Measurements from ENCODE around the gene GTPBP4.

GTPBP4 gene

DNA sequence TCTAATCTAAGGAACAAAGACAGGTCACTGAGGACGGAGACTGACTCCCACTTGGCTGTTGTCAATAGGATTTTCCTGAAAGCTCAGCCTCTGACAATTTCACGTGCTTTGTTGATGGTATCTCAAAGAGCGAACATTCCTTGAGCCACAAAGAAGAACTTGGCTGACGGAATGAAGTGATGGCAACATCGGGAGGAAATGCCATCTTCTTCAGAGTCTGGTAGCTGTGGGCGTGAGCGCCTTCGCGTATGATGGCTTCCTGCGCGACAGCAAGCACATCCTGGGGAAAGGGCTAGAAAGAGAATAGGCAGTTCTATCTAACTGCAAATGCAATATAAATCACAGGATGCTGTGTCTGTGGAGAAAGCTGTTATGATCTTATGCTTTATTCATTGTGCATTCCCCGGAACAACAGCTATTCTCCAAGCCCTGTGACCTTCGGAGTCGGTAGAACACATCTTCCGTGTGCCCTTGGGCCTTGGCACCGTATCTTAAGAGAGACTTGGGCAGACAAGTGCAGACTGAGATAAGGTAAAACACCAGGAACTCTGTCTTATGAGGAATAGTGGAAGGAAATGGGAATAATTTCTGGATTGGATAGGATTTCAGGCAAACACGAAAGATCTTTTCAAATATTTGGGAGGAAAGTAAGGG, 19.6 kb upstream of the GTPBP4 start:
- DNase-seq, result no peak

DNA sequence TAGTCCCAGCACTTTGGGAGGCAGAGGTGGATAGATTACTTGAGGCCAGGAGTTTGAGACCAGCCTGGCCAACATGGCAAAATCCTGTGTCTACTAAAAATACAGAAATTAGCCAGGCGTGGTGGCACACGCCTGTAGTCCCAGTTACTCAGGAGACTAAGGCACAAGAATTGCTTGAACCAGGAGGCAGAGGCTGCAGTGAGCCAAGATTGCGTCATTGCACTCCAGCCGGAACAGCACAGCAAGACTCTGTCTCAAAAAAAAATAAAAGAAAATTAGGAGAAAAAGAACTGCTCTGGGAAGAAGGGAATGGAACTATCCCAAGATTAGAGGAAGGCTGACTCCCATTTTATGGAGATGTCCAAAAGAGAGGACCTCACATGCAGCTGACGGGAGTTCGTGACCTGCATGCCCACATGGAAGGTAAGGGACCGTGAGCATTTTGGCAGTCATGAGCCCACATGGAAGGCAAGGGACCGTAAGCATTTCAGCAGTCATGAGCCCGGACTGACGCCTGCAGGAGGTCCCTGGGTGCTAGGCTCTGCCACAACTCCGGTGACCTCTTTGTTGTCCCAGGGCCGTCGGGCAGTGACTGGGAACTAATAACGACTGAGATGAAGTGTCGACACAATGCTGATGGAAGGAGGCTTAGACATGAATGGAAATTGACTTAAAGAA, 18.6 kb upstream of the GTPBP4 start:
- no peak for DNase-seq

DNA sequence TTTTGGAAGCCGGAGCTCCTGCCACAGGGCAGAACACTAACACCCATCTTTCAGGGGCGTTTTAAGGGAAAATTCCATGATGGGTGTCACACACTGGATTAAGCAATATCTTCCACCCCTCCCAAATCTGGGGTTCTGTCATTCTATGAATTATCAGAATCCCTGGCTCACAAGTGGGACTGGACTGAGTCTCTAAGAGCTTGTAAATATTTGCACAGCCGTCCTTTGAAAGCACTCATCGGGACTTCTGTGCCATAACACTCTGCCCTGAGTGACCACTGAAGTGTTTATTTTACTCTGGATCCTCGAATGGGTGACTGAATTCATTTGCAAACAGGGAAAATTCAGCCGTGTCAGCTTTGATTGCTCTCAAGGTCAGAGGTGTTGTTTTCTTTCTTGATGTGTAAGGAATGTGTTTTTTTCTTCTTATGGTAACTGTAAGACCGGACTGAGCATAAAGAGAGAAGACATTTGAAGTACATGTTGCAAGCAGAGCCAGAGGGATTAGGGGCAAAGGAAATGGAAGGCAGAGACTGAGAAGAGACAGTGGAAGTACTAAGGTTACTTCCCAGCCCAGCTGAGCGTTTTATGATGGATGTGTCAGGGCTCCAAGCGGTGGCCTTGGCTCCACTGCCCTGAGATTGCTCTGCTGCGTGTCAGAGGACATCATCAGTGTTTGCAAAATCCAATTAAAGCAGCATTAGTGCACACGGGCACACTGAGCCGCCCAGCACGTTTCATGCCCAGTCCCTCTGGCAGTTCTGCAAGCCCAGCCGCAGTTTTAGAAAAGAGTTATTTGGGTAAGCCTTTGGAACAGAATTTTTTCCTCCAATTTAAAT, 17.7 kb upstream of the GTPBP4 start:
- DNase-seq, result no peak

DNA sequence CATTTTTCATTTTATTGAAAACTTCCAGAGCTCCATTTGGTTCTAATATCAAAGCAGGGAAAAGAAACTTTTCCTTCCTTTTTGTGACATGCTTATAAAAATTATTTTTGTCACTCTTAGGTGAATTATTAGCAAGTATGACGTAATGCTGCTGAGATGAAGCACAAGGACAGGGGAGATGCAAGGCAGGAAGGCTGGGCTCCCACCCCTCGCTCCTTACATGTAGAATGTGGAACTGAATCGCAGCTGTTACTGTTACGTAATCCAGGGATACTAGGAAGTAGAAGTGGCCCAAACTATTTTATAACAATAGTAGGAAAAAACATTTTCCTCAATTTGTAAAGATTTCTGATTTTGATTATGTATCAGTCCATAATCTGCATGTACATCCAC, 17.1 kb upstream of the GTPBP4 start:
- no peak for DNase-seq

DNA sequence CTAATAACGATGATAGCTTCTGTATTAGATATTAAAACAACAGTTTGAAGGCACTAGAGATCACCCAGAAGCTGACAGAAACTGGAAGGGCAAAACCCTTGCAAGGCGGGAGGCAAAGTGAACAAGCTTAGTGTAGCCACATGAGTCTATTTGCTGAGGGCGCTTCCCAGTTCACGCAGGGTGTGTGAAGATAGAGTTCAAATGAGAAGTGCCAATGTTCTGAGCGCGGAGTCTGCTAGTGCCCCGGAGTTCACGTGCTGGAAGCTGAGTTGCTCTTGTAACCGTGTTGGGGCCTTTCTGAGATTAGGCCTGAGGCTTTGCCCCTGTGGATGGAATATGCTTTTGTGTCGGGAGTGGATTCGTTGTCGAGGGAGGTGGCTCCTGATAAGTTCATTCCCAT, 16.6 kb upstream of the GTPBP4 start:
- DNase-seq, result no peak

DNA sequence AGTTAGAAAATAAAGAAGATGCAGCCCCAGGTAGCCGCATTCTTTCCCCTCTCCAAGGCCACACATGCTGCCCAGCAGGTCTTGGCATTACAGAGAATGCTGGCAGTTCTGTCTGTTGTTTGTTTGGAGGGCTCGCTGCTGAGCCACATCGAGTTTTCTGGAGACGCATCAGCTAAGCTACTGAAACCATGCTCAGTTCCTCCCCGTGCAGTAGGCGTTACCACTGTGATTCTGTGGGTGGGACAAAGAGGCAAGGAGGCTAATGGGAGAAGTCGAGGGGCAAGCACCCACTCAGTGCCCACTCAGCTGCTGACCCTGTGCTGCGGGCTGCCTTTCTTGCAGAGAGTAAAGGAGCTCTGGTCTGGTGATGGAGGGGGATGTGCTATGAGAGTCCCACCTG, 15.5 kb upstream of the GTPBP4 start:
- no peak for DNase-seq

DNA sequence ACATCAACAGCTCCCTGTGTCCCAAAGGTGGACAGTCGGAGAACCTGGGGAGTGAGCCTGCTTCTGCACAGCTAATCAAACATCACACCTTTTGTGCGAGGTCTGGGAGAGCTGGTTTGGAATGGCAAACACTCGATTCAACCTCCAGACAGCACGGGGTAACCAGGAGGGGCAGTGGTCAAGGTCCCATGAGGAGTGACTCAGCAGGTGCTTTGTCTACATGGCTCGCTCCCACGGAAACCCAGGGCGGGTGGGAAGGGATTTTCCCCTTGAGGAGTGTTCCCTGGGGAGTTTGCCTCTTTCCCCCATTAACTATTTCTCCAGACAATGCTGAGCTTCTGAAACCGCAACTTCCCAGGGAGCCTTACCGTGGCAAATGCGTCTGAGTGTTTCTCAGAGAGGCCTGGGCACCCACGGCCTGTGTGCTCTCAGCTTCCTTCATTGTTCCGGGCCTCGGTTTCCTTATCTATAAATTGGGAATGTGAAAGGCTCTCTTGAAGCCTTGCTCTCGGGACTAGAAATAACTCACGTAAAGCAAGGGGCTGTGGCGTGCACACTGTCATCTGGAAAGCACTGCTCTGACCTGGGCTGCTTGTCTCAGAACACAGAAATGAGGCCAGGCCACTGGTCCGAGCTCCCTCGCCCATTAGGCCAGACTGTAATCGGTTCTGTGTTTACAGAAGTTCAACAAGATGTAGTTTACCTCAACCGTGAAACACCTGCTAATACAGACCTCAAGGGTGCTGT, 14.0 kb upstream of the GTPBP4 start:
- DNase-seq, result no peak

DNA sequence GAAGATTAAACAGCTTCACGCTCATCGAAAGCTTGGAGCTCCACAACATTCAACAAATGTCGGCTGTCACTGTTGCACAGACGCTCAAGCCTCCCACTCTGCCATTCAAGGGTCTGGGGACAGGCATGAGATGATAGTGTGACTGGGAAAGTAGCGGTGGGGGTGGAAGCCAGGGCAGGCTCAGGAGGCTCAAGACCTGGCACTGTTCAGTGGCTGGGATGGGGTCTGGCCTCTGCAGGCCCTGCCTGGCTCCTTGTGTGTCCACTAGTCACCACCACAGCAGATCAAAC, 13.5 kb upstream of the GTPBP4 start:
- no peak for DNase-seq

DNA sequence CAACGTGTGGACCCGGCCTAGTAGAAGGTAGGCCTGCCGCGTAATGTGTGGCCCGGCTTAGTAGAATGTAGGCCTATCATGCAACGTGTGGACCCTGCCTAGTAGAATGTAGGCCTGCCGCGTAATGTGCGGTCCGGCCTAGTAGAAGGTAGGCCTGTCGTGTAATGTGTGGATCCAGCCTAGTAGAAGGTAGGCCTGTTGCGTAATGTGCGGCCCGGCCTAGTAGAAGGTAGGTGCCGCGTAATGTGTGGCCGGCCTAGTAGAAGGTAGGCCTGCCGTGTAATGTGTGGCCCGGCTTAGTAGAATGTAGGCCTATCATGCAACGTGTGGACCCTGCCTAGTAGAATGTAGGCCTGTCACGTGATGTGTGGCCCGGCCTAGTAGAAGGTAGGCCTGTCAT, 11.9 kb upstream of the GTPBP4 start:
- no peak for DNase-seq

DNA sequence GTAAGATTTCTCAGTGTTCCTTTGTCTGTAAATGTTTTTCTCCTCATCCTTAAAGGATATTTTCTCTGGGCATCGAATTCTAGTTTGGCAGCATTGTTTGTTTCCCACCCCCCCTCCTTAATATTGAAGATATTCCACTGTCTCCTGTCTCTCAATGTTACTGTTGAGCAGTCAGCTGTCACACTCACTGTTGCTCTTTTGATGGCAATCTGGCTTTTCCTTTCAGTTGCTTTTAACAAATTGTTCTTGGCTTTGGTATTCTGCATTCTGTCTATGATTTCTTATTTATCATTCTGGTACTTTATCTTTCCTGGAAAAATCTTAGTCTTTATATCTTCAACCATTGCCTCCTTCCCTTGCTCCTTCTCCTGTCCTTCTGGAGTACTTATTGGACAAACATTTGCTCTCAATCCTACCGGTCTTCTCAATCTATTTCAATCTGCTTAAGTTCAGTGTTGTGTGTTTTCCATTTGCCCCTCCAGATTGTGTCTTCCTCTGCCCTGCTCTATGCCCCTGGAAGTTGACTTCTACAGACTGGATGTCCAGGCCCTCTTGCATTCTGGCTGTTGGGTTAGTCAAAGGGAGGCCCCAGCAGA, 9.3 kb upstream of the GTPBP4 start:
- no peak for DNase-seq

DNA sequence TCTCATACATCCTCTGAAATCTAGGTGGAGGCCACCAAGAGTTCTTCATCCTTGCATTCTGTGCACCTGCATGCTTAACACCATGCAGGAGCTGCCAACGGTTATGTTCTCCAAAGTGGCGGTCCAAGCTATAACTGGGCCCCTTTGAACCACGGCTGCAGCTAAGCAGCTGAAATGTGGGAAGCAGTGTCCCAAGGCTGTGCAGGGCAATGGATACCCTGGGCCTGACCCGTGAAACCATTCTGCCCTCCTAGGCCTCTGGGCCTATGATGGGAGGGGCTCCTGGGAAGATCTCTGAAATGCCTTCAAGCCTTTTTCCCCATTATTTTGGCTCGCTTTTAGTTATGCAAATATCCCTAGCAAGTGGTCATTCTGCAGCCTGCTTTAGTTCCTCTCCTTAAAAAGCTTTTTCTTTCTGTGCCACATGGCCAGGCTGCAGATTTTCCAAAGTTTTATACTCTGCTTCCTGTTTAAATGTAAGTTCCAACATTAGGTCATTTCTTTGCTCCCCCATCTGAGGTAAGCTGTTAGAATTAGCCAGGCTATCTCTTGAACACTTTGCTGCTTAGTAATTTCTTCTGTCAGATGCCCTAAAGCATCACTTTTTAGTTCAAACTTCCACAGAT, 7.7 kb upstream of the GTPBP4 start:
- no peak for DNase-seq

DNA sequence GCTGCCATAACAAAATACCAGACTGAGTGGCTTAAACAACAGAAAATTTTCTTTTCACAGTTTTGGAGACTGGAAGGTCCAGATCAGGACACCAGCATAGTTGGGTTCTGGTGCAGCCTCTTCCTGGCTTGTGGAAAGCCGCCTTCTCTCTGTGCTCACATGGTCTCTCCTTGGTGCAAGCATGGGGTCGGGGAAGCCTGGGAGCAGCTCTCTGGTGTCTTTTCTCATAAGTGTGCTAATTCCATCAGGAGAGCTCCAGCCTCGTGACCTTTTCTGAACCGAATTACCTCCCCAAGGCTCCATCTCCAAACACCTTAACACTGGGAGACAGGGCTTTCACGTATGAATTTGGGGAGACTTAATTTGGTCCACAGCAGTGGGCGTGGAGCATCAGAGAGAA, 4.8 kb upstream of the GTPBP4 start:
- no peak for DNase-seq

DNA sequence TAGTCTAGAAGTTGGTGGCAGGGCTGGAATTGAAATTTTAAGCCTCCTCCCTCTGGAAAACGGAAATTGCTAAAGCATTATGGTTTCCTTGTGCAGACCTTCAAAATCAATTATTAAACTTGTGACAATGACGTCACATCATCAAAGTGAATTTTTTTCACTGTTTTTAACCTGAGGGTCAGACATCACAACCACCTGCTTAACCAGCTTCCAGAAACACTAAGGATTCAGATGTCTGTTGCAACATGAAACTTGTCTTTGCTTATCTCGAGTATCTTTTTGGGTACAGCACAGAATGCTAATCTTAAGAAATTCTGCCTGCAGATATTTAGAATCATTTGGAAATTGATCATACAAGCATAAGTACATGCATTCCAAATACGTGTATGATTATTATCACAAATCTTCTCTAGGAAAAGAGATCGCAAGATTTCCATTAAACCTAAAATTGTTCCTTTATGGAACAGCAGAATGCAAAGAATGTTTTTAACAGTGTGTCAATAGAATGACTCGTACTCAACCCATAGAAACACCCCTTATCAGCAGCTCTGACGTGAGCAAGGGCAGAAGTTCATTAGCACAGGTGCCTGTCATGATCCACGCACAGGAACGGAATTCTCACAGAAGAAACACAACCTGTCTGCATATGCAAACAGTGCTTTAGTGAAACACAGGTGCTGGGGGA, 4.1 kb upstream of the GTPBP4 start:
- DNase-seq, result no peak

DNA sequence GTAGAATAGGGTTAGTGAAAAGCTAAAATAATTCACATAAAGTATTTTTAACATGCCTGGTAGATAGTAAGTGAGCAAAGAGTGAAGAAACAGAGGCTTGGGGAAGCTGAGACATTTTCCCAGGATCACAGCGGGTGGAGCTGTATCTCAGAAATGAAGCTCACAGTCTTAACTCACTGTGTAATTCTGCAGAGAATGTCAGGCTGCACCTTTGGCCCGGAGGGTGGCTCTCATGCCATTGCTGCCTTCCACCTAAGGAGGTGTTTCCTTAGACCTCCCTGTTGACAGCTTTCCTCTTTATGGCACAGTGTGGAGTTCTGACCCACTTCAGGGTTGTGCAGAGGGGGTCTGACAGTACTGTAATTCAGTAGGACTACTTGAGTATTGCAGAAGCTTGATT, 2.9 kb upstream of the GTPBP4 start:
- DNase-seq, result no peak

DNA sequence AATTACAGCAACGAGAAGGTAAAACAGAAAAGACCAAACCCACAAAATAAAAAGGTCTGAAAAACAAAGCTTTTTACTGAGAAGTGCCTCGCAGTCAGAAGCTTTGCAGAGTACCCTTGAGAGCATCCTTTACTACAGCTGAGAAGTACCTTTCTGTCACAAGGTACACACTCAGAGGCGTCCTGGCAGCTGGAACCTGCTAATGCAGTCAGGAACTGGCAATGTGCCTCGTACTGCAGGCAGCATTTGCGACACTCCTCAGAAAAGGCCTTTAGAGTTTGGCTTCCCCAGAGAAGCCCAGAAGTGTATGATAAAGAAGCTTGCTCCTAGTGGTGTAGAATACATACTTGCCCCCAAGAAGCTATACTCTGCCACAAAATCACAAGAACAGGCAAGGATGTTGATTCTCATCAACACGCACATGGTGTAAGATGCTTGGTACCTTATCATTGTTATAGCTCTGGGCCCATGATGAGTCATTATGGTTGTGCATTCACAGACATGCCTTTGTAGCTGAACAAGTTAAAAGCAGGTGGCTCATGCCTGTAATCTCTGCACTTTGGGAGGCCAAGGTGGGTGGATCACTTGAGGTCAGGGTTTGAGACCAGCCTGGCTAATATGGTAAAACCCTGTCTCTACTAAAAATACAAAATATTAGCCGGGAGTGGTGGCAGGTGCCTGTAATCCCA, 2.0 kb upstream of the GTPBP4 start:
- DNase-seq, result no peak

DNA sequence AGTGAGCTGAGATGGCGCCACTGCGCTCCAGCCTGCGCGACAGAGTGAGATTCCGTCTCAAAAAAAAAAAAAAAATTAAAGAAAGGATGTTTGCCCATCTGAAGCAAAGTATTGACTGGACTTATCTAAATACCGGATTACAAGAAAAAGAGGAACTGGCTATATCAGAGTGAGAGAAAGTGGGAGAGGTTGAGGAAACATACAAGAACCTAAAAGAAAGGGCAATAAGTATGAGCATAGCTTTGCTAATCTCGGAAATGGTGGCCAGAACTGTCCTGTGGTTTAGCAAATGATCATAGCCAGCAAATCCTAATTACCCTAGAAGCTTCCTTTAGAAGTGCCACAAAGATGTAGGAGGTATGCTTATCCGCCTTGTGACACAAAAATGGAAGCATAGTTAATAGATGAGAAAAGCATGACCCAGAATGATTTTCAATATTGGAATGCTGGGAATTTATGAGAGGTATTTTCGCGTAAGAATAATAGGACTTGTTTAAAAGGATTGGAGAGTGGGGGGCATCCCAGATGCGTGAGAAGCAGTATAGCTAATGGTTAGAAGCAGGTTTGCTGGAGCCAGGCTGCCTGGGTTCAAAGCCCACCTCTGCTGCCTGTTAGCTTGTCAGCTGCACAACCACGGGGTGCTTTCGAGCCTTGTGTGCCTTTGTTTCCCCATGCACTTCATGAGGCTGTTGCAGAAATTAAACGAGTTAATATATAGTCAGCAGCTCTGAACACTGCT, 1.2 kb upstream of the GTPBP4 start:
- no peak for DNase-seq

DNA sequence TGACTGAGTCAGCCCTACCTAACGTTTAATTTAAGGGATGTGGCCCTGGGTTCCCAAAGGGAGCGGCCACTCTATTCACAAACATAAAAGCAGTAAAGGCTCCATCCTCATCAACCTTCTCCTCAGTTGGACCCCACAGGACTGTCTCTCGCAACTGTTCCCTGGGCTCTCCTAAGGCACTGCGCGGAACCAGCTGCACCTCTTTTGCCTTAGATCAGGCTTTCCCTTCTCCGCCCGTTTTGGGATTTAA, 689 bp upstream of the GTPBP4 start:
- no peak for DNase-seq

DNA sequence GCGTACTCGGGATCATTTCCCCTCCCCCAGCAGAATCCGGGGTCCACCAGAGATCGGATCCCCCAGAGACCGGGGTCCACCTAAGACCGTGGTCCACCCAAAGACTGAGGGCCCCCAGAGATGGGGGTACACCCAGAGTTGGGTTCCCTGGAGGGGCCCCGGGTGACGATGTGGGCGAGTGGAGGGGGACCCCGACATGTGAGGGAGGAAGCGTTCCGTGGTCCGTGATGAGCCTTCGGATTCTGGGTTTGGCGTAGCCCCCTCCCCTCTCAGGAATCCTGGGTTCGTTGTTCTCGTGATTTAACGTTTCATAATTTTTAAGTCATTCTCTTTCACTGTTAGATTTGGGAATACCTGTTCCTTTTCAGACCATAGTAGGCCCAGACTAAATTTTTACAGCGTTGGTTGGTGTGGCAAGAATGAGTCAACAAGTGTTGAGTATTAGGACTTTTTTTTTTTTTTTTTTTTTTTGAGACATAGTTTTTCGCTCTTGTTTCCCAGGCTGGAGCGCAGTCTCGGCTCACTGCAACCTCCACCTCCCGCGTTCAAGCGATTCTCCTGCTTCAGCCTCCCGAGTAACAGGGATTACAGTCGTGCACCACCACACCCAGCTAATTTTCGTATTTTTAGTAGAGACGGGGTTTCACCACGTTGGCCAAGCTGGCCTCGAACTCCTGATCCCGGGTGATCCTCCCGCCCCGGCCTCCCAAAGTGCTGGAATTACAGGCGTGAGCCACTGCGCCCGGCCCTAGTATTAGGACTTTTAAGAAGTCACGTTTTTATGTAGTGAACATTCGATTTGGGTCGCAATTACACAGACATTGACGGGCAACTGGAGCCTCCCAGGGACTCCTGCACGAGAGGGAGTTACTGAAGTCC, 672 bp downstream of the GTPBP4 start:
- DNase-seq, result no peak

DNA sequence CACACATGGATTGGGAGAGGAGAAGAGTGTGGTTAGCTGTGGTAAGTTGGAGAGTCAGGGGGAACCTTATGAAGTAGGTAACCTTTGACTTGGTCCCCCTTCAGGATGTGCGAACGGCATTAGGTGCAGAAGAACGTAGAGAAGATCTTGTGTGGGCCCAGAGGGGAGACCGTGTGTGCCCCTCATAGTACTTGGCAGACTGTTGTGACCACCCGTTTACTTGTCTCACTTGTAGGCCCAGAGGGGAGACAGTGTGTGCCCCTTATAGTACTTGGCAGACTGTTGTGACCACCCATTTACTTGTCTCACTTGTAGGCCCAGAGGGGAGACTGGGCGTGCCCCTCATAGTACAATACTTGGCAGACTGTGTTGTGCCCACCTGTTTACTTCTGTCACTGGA, 2.6 kb downstream of the GTPBP4 start:
- DNase-seq, result no peak

DNA sequence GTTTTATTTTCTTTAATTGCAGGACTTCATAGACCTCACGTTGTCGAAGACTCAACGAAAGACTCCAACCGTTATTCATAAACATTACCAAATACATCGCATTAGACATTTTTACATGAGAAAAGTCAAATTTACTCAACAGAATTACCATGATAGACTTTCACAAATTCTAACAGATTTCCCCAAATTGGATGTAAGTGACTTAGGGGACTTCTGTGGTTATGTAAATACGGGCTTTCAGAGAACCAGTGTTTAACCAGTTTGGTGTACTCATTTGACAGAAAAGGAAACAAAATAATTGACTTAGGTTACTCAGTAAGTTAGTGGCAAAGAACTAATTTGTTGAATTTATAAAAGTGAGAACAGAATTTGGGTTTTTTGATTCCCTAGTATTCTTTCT, 4.2 kb downstream of the GTPBP4 start:
- DNase-seq, result no peak

Data from 8988T (cell line).